Smooth muscle cell (in vitro differentiated cells): ENCODE results near the gene ANKRD11. TPM values are rescaled to one million over a fixed set of nuclear protein-coding genes. Genes with fewer than 3 reads are reported as not detected.

Source experiments
- DNase-seq: peaks from one replicate; lab custom pipeline; 2025; ENCODE audit not compliant: unreplicated experiment; lab: John Stamatoyannopoulos, UW
- H2AFZ ChIP-seq: fragments of 200-600 bp; sonication (generic); 2 replicates; pipeline ENCODE4 v1.6.0; 2016; ENCODE audit warnings: antibody characterized with exemption, low read depth, mild to moderate bottlenecking
- H3F3A ChIP-seq: fragments of 200-600 bp; sonication (generic); 2 replicates; pipeline ENCODE4 v1.6.0; 2017; ENCODE audit warnings: antibody characterized with exemption, low read depth
- H3K27ac ChIP-seq: fragments of 200-600 bp; sonication (generic); 2 replicates; pipeline ENCODE4 v1.5.1; 2016; ENCODE audit warnings: low read depth, mild to moderate bottlenecking
- H3K27me3 ChIP-seq: fragments of 200-600 bp; sonication (generic); 2 replicates; pipeline ENCODE4 v1.6.1; 2016; ENCODE audit warnings: low read depth, mild to moderate bottlenecking
- H3K36me3 ChIP-seq: fragments of 200-600 bp; sonication (generic); 2 replicates; pipeline ENCODE4 v1.5.1; 2016; ENCODE audit warnings: low read depth
- H3K4me1 ChIP-seq: fragments of 200-600 bp; sonication (generic); 2 replicates; pipeline ENCODE4 v1.5.1; 2016; ENCODE audit warnings: low read depth
- H3K4me2 ChIP-seq: fragments of 200-600 bp; sonication (generic); 2 replicates; pipeline ENCODE4 v1.6.0; 2016; ENCODE audit warnings: mild to moderate bottlenecking
- H3K4me3 ChIP-seq: fragments of 200-600 bp; sonication (generic); 2 replicates; pipeline ENCODE4 v1.5.1; 2016; ENCODE audit warnings: mild to moderate bottlenecking
- H3K79me2 ChIP-seq: fragments of 200-600 bp; sonication (generic); 2 replicates; pipeline ENCODE4 v1.6.0; 2016; ENCODE audit warnings: low read depth, mild to moderate bottlenecking
- H3K9ac ChIP-seq: fragments of 200-600 bp; sonication (generic); 2 replicates; pipeline ENCODE4 v1.6.0; 2016; ENCODE audit warnings: low read depth
- H3K9me3 ChIP-seq: fragments of 200-600 bp; sonication (generic); replicated peaks from 2 replicates; pipeline ENCODE4 v1.5.1; 2016; ENCODE audit warnings: low read depth
- H4K20me1 ChIP-seq: fragments of 200-600 bp; sonication (generic); 2 replicates; pipeline ENCODE4 v1.6.0; 2016; ENCODE audit warnings: low read depth
- CTCF ChIP-seq: fragments of 200-600 bp; sonication (generic); IDR thresholded peaks from 2 replicates; pipeline ENCODE4 v1.5.1; 2017; ENCODE audit warnings: borderline replicate concordance, mild to moderate bottlenecking, antibody characterized with exemption; ENCODE audit not compliant: insufficient read depth, poor library complexity, severe bottlenecking
- WGBS: methylation state at CpG from one replicate; pipeline ENCODE4 v1.1.7; 2016; ENCODE audit warnings: low lambda C conversion rate; 5-methylcytosine and 5-hydroxymethylcytosine counted together
- polyA plus RNA-seq: library from polyadenylated mRNA; unstranded; fragments of >200 nt; fragmentation: Nextera tagmentation; extraction: Ambion mirVana; gene quantifications from 2 replicates; pipeline ENCODE4 v1.2.1, GENCODE V29; 2016
- total RNA-seq: library from RNA; depleted of rRNA; stranded (reverse); fragments of >200 nt; gene quantifications from 2 replicates; pipeline ENCODE4 v1.2.3, GENCODE V29; 2014

ANKRD11 gene
- total and polyA plus RNA-seq, 2 experiments from 2014 or later: 31.5 to 105 TPM

GRCh38 chr16:89410322-89410721, 80.0 kb downstream of the ANKRD11 start:
- Histone ChIP-seq H3K79me2 (peaks cover 100% of the 10 kb centered on the region), H3K9me3 (no peaks in the 10 kb centered on the region), H3F3A (peaks cover 11% of the 10 kb centered on the region), H3K36me3 (no peaks in the 10 kb centered on the region), H4K20me1 (peaks cover 100% of the 10 kb centered on the region), H2AFZ (no peak overlapping the region), H3K9ac (no peak overlapping the region), H3K4me1 (peaks cover 43% of the 10 kb centered on the region), H3K4me2 (no peak overlapping the region), H3K27ac (peak overlapping the region; percentile 88), H3K4me3 (no peak overlapping the region), H3K27me3 (no peaks in the 10 kb centered on the region)
- no peak for DNase-seq
- TF ChIP-seq CTCF: no peak
- WGBS: 85% methylated on average over 6 of the region's 6 CpGs

GRCh38 chr16:89409161-89409711, 81.1 kb downstream of the ANKRD11 start:
- H3K9ac ChIP-seq: peak overlapping the region; percentile 66
- peaks cover 43% of the 10 kb centered on the region for H3K4me1 ChIP-seq
- no peak for DNase-seq
- H3K9me3 ChIP-seq: no peaks in the 10 kb centered on the region
- H3F3A ChIP-seq: peaks cover 11% of the 10 kb centered on the region
- peaks cover 100% of the 10 kb centered on the region for H4K20me1 ChIP-seq
- H3K79me2 ChIP-seq: peaks cover 100% of the 10 kb centered on the region
- H3K27ac ChIP-seq: peak overlapping the region; percentile 88
- peak overlapping the region; percentile 22 for H3K4me2 ChIP-seq
- no peak for TF ChIP-seq CTCF
- 57% methylated on average over 13 of the region's 13 CpGs for WGBS
- H3K27me3 ChIP-seq: no peaks in the 10 kb centered on the region
- no peak overlapping the region for H2AFZ ChIP-seq
- no peaks in the 10 kb centered on the region for H3K36me3 ChIP-seq
- H3K4me3 ChIP-seq: no peak overlapping the region

- Histone ChIP-seq H3K36me3 (no peaks in the 10 kb centered on the region), H3F3A (peaks cover 11% of the 10 kb centered on the region), H3K27me3 (no peaks in the 10 kb centered on the region), H3K4me2 (peak overlapping the region; percentile 22), H4K20me1 (peaks cover 100% of the 10 kb centered on the region), H2AFZ (no peak overlapping the region), H3K27ac (peak overlapping the region; percentile 88), H3K9me3 (no peaks in the 10 kb centered on the region), H3K9ac (peak overlapping the region; percentile 66), H3K4me1 (peaks cover 52% of the 10 kb centered on the region), H3K79me2 (peaks cover 100% of the 10 kb centered on the region), H3K4me3 (no peak overlapping the region)
- WGBS: 91% methylated on average over 12 of the region's 12 CpGs
- no peak for TF ChIP-seq CTCF
- no peak for DNase-seq
Measured at GRCh38 chr16:89408315-89408714, 82.0 kb downstream of the ANKRD11 start.

GRCh38 chr16:89407925-89408300, 82.4 kb downstream of the ANKRD11 start:
- TF ChIP-seq CTCF: no peak
- Histone ChIP-seq H3K27me3 (no peaks in the 10 kb centered on the region), H3K27ac (peak overlapping the region; percentile 88), H3K79me2 (peaks cover 100% of the 10 kb centered on the region), H3K4me3 (no peak overlapping the region), H3K9me3 (no peaks in the 10 kb centered on the region), H3F3A (peaks cover 11% of the 10 kb centered on the region), H3K36me3 (no peaks in the 10 kb centered on the region), H4K20me1 (peaks cover 100% of the 10 kb centered on the region), H3K4me1 (peaks cover 48% of the 10 kb centered on the region), H3K9ac (peak overlapping the region; percentile 66), H3K4me2 (no peak overlapping the region), H2AFZ (no peak overlapping the region)
- no peak for DNase-seq
- 87% methylated on average over 5 of the region's 5 CpGs for WGBS
